ENCODE data around the gene ARMH4. TPM values are rescaled to one million over a fixed set of nuclear protein-coding genes. Genes with fewer than 3 reads are reported as not detected.

The ARMH4 gene
- polyA plus RNA-seq, 1 donor from 2014 or later, result 14.1 TPM

DNA sequence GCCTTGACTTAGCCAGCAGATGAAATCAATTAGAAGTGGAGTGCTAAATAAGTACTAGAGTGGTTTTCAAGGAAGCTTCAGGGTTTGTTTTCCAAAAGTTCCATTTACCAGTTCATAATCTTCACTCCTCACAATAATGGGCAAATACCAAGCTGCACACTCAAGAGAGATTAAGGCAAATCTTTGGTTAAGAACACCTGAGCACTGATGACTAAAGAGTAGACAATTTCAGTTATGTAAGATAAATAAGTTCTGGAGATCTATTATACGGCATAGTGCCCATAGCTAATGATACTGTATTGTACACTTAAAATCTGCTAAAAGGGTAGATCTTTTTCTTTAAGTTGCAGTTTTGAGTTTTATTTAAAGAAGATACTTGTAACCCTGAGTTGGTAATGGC, 125.0 kb downstream of the ARMH4 start:
- Histone ChIP-seq H3K36me3 (ENCODE audit: insufficient read depth, low read length) (no peaks in the 10 kb centered on the region), H3K4me3 (ENCODE audit: low read length) (no peak overlapping the region), H3K79me2 (replicated peaks; ENCODE audit: insufficient read depth, low read length) (no peaks in the 10 kb centered on the region), H3K9me3 (ENCODE audit: low read length) (no peaks in the 10 kb centered on the region), H3K4me2 (ENCODE audit: low read length) (no peak overlapping the region), H3K27me3 (ENCODE audit: insufficient read depth, low read depth, low read length) (no peaks in the 10 kb centered on the region), H2AFZ (ENCODE audit: low read depth, low read length) (no peak overlapping the region), H3K9ac (ENCODE audit: low read length) (no peak overlapping the region), H4K20me1 (ENCODE audit: insufficient read depth) (no peaks in the 10 kb centered on the region), H3K9me2 (ENCODE audit: insufficient read depth, low read length) (no peaks in the 10 kb centered on the region), H3F3A (ENCODE audit: insufficient read depth, low read length, poor library complexity, severe bottlenecking) (no peaks in the 10 kb centered on the region), H3K27ac (ENCODE audit: low read length) (no peak overlapping the region)
- TF ChIP-seq, protein P1, sequence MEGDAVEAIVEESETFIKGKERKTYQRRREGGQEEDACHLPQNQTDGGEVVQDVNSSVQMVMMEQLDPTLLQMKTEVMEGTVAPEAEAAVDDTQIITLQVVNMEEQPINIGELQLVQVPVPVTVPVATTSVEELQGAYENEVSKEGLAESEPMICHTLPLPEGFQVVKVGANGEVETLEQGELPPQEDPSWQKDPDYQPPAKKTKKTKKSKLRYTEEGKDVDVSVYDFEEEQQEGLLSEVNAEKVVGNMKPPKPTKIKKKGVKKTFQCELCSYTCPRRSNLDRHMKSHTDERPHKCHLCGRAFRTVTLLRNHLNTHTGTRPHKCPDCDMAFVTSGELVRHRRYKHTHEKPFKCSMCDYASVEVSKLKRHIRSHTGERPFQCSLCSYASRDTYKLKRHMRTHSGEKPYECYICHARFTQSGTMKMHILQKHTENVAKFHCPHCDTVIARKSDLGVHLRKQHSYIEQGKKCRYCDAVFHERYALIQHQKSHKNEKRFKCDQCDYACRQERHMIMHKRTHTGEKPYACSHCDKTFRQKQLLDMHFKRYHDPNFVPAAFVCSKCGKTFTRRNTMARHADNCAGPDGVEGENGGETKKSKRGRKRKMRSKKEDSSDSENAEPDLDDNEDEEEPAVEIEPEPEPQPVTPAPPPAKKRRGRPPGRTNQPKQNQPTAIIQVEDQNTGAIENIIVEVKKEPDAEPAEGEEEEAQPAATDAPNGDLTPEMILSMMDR (IDR thresholded peaks at IDR 0.05; ENCODE audit: poor library complexity, severe bottlenecking), result no peak
- TF ChIP-seq EP300 (conservative IDR thresholded peaks at IDR 0.05; ENCODE audit: poor library complexity, severe bottlenecking) (no peak), TAF1 (IDR thresholded peaks at IDR 0.05; ENCODE audit: low read depth) (no peak), MXI1 (conservative IDR thresholded peaks at IDR 0.05; ENCODE audit: poor library complexity, severe bottlenecking) (no peak), POLR2AphosphoS5 (IDR thresholded peaks at IDR 0.05) (no peak), SMC3 (conservative IDR thresholded peaks at IDR 0.05; ENCODE audit: poor library complexity) (no peak), EZH2 (IDR thresholded peaks at IDR 0.05; ENCODE audit: borderline replicate concordance, insufficient read depth, low read length, poor library complexity, severe bottlenecking) (no peak), RAD21 (conservative IDR thresholded peaks at IDR 0.05) (no peak)
- TF ChIP-seq, protein P2, sequence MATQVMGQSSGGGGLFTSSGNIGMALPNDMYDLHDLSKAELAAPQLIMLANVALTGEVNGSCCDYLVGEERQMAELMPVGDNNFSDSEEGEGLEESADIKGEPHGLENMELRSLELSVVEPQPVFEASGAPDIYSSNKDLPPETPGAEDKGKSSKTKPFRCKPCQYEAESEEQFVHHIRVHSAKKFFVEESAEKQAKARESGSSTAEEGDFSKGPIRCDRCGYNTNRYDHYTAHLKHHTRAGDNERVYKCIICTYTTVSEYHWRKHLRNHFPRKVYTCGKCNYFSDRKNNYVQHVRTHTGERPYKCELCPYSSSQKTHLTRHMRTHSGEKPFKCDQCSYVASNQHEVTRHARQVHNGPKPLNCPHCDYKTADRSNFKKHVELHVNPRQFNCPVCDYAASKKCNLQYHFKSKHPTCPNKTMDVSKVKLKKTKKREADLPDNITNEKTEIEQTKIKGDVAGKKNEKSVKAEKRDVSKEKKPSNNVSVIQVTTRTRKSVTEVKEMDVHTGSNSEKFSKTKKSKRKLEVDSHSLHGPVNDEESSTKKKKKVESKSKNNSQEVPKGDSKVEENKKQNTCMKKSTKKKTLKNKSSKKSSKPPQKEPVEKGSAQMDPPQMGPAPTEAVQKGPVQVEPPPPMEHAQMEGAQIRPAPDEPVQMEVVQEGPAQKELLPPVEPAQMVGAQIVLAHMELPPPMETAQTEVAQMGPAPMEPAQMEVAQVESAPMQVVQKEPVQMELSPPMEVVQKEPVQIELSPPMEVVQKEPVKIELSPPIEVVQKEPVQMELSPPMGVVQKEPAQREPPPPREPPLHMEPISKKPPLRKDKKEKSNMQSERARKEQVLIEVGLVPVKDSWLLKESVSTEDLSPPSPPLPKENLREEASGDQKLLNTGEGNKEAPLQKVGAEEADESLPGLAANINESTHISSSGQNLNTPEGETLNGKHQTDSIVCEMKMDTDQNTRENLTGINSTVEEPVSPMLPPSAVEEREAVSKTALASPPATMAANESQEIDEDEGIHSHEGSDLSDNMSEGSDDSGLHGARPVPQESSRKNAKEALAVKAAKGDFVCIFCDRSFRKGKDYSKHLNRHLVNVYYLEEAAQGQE (IDR thresholded peaks at IDR 0.05; ENCODE audit: borderline replicate concordance), result no peak

DNA sequence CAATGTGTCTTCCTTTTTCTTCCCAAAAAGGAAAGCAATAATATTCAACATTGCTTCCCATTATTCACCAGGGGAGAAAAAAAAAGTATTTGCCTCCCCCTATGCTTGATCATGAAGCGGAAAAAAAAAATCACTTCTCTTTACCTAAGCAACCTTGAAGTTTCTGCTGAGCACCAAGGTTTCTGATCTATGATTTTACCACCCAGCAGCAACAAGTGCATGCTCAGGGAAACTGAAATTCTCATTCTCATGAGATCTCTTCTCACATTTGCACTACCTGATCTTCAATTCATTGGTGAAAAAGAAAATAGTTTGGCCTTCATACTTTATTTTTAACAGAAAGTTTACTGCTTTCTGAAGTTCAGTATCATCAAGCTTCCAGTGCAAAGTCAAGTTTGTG, 125.8 kb downstream of the ARMH4 start:
- Histone ChIP-seq H3K4me3 (ENCODE audit: low read length) (no peak overlapping the region), H3K36me3 (ENCODE audit: insufficient read depth, low read length) (no peaks in the 10 kb centered on the region), H4K20me1 (ENCODE audit: insufficient read depth) (no peaks in the 10 kb centered on the region), H3K27ac (ENCODE audit: low read length) (no peak overlapping the region), H3F3A (ENCODE audit: insufficient read depth, low read length, poor library complexity, severe bottlenecking) (no peaks in the 10 kb centered on the region), H2AFZ (ENCODE audit: low read depth, low read length) (no peak overlapping the region), H3K4me2 (ENCODE audit: low read length) (no peak overlapping the region), H3K9me2 (ENCODE audit: insufficient read depth, low read length) (no peaks in the 10 kb centered on the region), H3K9me3 (ENCODE audit: low read length) (no peaks in the 10 kb centered on the region), H3K9ac (ENCODE audit: low read length) (no peak overlapping the region), H3K79me2 (replicated peaks; ENCODE audit: insufficient read depth, low read length) (no peaks in the 10 kb centered on the region), H3K27me3 (ENCODE audit: insufficient read depth, low read depth, low read length) (no peaks in the 10 kb centered on the region)
- TF ChIP-seq, protein P2 (IDR thresholded peaks at IDR 0.05; ENCODE audit: borderline replicate concordance), result no peak
- TF ChIP-seq, protein P1 (IDR thresholded peaks at IDR 0.05; ENCODE audit: poor library complexity, severe bottlenecking), result no peak
- TF ChIP-seq EZH2 (IDR thresholded peaks at IDR 0.05; ENCODE audit: borderline replicate concordance, insufficient read depth, low read length, poor library complexity, severe bottlenecking) (no peak), SMC3 (conservative IDR thresholded peaks at IDR 0.05; ENCODE audit: poor library complexity) (no peak), MXI1 (conservative IDR thresholded peaks at IDR 0.05; ENCODE audit: poor library complexity, severe bottlenecking) (no peak), POLR2AphosphoS5 (IDR thresholded peaks at IDR 0.05) (no peak), TAF1 (IDR thresholded peaks at IDR 0.05; ENCODE audit: low read depth) (no peak), RAD21 (conservative IDR thresholded peaks at IDR 0.05) (no peak)

Measured in neural cell (in vitro differentiated cells).